ENCODE results near the gene FOXN3. TPM values are rescaled to one million over a fixed set of nuclear protein-coding genes. Genes with fewer than 3 reads are reported as not detected.

FOXN3 gene
- polyA plus RNA-seq, 1 donor from 2014 or later = 10.3 TPM

DNA sequence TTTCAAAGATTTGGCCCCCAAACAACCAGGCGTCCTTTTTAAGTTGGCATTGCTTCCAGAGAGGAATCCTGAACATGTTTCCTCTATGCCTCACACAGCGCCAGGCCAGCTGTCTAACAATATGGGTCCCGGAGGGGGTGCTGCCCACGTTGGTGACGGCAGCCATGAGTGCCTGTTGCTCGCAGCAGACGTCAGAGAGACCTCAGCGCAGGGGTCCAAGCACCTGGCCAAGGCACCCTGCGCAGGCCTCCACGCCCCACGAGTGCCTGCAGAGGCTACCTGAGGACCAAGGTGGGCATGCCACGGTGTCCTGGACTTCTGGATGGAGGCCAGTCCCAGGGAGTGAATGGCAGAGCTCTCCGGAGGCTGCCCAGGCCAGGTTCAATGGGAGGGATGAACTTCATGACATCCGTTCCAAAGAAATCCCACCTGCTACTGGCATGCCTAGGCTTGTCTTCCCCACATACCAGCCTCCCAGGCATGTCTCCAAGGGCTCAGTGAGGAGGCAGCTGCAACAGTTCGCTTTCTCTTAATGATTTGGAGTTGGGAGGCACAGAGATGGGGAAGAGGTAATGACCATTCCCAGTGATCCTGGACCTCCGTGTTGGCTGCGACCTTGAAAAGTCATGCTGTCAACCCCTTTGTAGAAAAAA is 11.6 kb upstream of the FOXN3 start:
- Histone ChIP-seq H3K4me3 (ENCODE audit: low read length) (no peak overlapping the region), H3K36me3 (ENCODE audit: insufficient read depth, low read length) (no peaks in the 10 kb centered on the region), H3F3A (ENCODE audit: insufficient read depth, low read length, poor library complexity, severe bottlenecking) (no peaks in the 10 kb centered on the region), H2AFZ (ENCODE audit: low read depth, low read length) (no peak overlapping the region), H3K27ac (ENCODE audit: low read length) (no peak overlapping the region), H3K9me2 (ENCODE audit: insufficient read depth, low read length) (no peaks in the 10 kb centered on the region), H3K27me3 (ENCODE audit: insufficient read depth, low read depth, low read length) (no peaks in the 10 kb centered on the region), H3K9me3 (ENCODE audit: low read length) (no peaks in the 10 kb centered on the region), H3K79me2 (replicated peaks; ENCODE audit: insufficient read depth, low read length) (no peaks in the 10 kb centered on the region), H3K9ac (ENCODE audit: low read length) (no peak overlapping the region), H4K20me1 (ENCODE audit: insufficient read depth) (no peaks in the 10 kb centered on the region), H3K4me2 (ENCODE audit: low read length) (no peak overlapping the region)
- TF ChIP-seq RAD21 (conservative IDR thresholded peaks at IDR 0.05) (no peak), EP300 (conservative IDR thresholded peaks at IDR 0.05; ENCODE audit: poor library complexity, severe bottlenecking) (no peak)

DNA sequence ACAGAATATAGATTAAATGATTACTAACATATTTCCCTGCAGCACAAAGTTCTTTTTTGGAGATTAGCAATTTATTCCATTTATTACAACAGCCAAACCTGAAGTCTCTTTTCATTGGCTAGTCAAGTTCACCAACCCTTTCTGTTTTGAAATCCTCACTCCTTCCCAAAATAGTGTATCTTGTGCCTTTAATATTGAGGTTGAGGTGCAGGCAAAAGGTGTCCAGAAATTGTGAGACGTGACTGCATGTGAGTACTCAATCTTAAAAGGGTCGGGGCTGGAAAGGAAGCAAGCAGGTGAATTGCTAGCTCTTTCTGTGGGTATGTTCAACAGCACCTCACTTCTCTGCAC is 11.1 kb upstream of the FOXN3 start:
- Histone ChIP-seq H3K4me2 (ENCODE audit: low read length) (no peak overlapping the region), H3K9me2 (ENCODE audit: insufficient read depth, low read length) (no peaks in the 10 kb centered on the region), H3K9me3 (ENCODE audit: low read length) (no peaks in the 10 kb centered on the region), H3K36me3 (ENCODE audit: insufficient read depth, low read length) (no peaks in the 10 kb centered on the region), H4K20me1 (ENCODE audit: insufficient read depth) (no peaks in the 10 kb centered on the region), H3F3A (ENCODE audit: insufficient read depth, low read length, poor library complexity, severe bottlenecking) (no peaks in the 10 kb centered on the region), H3K79me2 (replicated peaks; ENCODE audit: insufficient read depth, low read length) (no peaks in the 10 kb centered on the region), H2AFZ (ENCODE audit: low read depth, low read length) (no peak overlapping the region), H3K4me3 (ENCODE audit: low read length) (no peak overlapping the region), H3K27ac (ENCODE audit: low read length) (no peak overlapping the region), H3K27me3 (ENCODE audit: insufficient read depth, low read depth, low read length) (no peaks in the 10 kb centered on the region), H3K9ac (ENCODE audit: low read length) (no peak overlapping the region)
- no peak for TF ChIP-seq POLR2AphosphoS5 (IDR thresholded peaks at IDR 0.05)
- no peak for TF ChIP-seq MXI1 (conservative IDR thresholded peaks at IDR 0.05; ENCODE audit: poor library complexity, severe bottlenecking)
- TF ChIP-seq, protein P1, sequence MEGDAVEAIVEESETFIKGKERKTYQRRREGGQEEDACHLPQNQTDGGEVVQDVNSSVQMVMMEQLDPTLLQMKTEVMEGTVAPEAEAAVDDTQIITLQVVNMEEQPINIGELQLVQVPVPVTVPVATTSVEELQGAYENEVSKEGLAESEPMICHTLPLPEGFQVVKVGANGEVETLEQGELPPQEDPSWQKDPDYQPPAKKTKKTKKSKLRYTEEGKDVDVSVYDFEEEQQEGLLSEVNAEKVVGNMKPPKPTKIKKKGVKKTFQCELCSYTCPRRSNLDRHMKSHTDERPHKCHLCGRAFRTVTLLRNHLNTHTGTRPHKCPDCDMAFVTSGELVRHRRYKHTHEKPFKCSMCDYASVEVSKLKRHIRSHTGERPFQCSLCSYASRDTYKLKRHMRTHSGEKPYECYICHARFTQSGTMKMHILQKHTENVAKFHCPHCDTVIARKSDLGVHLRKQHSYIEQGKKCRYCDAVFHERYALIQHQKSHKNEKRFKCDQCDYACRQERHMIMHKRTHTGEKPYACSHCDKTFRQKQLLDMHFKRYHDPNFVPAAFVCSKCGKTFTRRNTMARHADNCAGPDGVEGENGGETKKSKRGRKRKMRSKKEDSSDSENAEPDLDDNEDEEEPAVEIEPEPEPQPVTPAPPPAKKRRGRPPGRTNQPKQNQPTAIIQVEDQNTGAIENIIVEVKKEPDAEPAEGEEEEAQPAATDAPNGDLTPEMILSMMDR (IDR thresholded peaks at IDR 0.05; ENCODE audit: poor library complexity, severe bottlenecking) = no peak
- TF ChIP-seq EP300 (conservative IDR thresholded peaks at IDR 0.05; ENCODE audit: poor library complexity, severe bottlenecking) = no peak
- TF ChIP-seq, protein P2, sequence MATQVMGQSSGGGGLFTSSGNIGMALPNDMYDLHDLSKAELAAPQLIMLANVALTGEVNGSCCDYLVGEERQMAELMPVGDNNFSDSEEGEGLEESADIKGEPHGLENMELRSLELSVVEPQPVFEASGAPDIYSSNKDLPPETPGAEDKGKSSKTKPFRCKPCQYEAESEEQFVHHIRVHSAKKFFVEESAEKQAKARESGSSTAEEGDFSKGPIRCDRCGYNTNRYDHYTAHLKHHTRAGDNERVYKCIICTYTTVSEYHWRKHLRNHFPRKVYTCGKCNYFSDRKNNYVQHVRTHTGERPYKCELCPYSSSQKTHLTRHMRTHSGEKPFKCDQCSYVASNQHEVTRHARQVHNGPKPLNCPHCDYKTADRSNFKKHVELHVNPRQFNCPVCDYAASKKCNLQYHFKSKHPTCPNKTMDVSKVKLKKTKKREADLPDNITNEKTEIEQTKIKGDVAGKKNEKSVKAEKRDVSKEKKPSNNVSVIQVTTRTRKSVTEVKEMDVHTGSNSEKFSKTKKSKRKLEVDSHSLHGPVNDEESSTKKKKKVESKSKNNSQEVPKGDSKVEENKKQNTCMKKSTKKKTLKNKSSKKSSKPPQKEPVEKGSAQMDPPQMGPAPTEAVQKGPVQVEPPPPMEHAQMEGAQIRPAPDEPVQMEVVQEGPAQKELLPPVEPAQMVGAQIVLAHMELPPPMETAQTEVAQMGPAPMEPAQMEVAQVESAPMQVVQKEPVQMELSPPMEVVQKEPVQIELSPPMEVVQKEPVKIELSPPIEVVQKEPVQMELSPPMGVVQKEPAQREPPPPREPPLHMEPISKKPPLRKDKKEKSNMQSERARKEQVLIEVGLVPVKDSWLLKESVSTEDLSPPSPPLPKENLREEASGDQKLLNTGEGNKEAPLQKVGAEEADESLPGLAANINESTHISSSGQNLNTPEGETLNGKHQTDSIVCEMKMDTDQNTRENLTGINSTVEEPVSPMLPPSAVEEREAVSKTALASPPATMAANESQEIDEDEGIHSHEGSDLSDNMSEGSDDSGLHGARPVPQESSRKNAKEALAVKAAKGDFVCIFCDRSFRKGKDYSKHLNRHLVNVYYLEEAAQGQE (IDR thresholded peaks at IDR 0.05; ENCODE audit: borderline replicate concordance) = no peak
- no peak for TF ChIP-seq TAF1 (IDR thresholded peaks at IDR 0.05; ENCODE audit: low read depth)
- TF ChIP-seq RAD21 (conservative IDR thresholded peaks at IDR 0.05) = no peak
- TF ChIP-seq EZH2 (IDR thresholded peaks at IDR 0.05; ENCODE audit: borderline replicate concordance, insufficient read depth, low read length, poor library complexity, severe bottlenecking) = no peak
- no peak for TF ChIP-seq SMC3 (conservative IDR thresholded peaks at IDR 0.05; ENCODE audit: poor library complexity)

Measured in neural cell (in vitro differentiated cells).